Suprapubic skin (tissue), 4 donors: ENCODE data around the gene STK25. TPM values are rescaled to one million over a fixed set of nuclear protein-coding genes. Genes with fewer than 3 reads are reported as not detected.

Source experiments
- DNase-seq, 2 donors: peaks; one replicate each; pipeline ENCODE4 v3.0.0-alpha.2; 2019; ENCODE audit warnings: low spot score in 2 of 2
- H3K27ac ChIP-seq: fragments of 200-600 bp; sonication (generic); one replicate; pipeline ENCODE4 v1.5.1; 2019
- H3K27me3 ChIP-seq: fragments of 200-600 bp; sonication (generic); one replicate; pipeline ENCODE4 v1.5.1; 2019
- H3K36me3 ChIP-seq: fragments of 200-600 bp; sonication (generic); one replicate; pipeline ENCODE4 v1.5.1; 2019
- H3K4me1 ChIP-seq: fragments of 200-600 bp; sonication (generic); one replicate; pipeline ENCODE4 v1.5.1; 2019
- H3K4me3 ChIP-seq: fragments of 200-600 bp; sonication (generic); one replicate; pipeline ENCODE4 v1.5.1; 2019; ENCODE audit warnings: mild to moderate bottlenecking
- H3K9me3 ChIP-seq: fragments of 200-600 bp; sonication (generic); one replicate; pipeline ENCODE4 v1.5.1; 2019
- CTCF ChIP-seq, 2 donors: fragments of 200-600 bp in 1 of 2; fragments of 450-650 bp in 1 of 2; sonication (generic) in 1 of 2; IDR thresholded peaks; one replicate each; pipeline ENCODE4 v1.5.1; 2016 to 2019; ENCODE audit warnings: antibody characterized with exemption in 2 of 2, mild to moderate bottlenecking in 1 of 2, moderate library complexity in 1 of 2
- EP300 ChIP-seq: sonication (generic); formaldehyde crosslinking; IDR thresholded peaks from one replicate; pipeline ENCODE4 v1.6.1; 2017; ENCODE audit warnings: antibody characterized with exemption
- POLR2A ChIP-seq, 2 donors: fragments of 450-650 bp; IDR thresholded peaks; one replicate each; pipeline ENCODE4 v1.6.1; 2017; ENCODE audit warnings: antibody characterized with exemption in 2 of 2, mild to moderate bottlenecking in 2 of 2, moderate library complexity in 2 of 2
- POLR2AphosphoS5 ChIP-seq, 3 donors: sonication (generic); formaldehyde crosslinking; IDR thresholded peaks; one replicate each; pipeline ENCODE4 v1.6.1; 2017; ENCODE audit warnings: antibody characterized with exemption in 3 of 3
- WGBS: methylation state at CpG from one replicate; pipeline ENCODE4 v1.1.5; 2018; 5-methylcytosine and 5-hydroxymethylcytosine counted together
- total RNA-seq, 4 donors: library from RNA; depleted of rRNA; stranded (reverse); fragments of >200 nt; gene quantifications; one replicate each; pipeline ENCODE4 v1.1.0, GENCODE V29; 2016

Gene STK25
- total RNA-seq, 4 donors from 2014 or later = 131 to 232 (median 147) TPM

GRCh38 chr2:241553512-241553830 lies 45.1 kb upstream of the STK25 start:
- no peak overlapping the region for H3K27ac ChIP-seq
- H3K9me3 ChIP-seq = no peaks in the 10 kb centered on the region
- peaks cover 12% of the 10 kb centered on the region for H3K27me3 ChIP-seq
- no peak for DNase-seq
- H3K36me3 ChIP-seq = no peaks in the 10 kb centered on the region
- H3K4me3 ChIP-seq = no peak overlapping the region
- WGBS = 89% methylated on average over 10 of the region's 12 CpGs
- H3K4me1 ChIP-seq = peaks cover 14% of the 10 kb centered on the region
- TF ChIP-seq CTCF (IDR thresholded peaks at IDR 0.05) (no peak), POLR2AphosphoS5 (IDR thresholded peaks at IDR 0.05) (no peak), POLR2A (IDR thresholded peaks at IDR 0.05) (no peak), EP300 (no peak)

- 51% methylated on average over 33 of the region's 33 CpGs for WGBS
- Histone ChIP-seq H3K4me1 (peaks cover 10% of the 10 kb centered on the region), H3K4me3 (peak overlapping the region; percentile 27), H3K9me3 (no peaks in the 10 kb centered on the region), H3K36me3 (no peaks in the 10 kb centered on the region), H3K27me3 (peaks cover 14% of the 10 kb centered on the region), H3K27ac (no peak overlapping the region)
- TF ChIP-seq CTCF (IDR thresholded peaks at IDR 0.05) (no peak), POLR2A (IDR thresholded peaks at IDR 0.05) (no peak)
- DNase-seq = no peak
Observed at GRCh38 chr2:241551998-241552737, 43.8 kb upstream of the STK25 start.

- whole genome bisulfite sequencing = 59% methylated on average over 9 of the region's 12 CpGs
- no peak for DNase-seq
- H3K27ac ChIP-seq = no peak overlapping the region
- H3K4me1 ChIP-seq = peaks cover 14% of the 10 kb centered on the region
- no peaks in the 10 kb centered on the region for H3K36me3 ChIP-seq
- H3K27me3 ChIP-seq = peaks cover 19% of the 10 kb centered on the region
- TF ChIP-seq CTCF (IDR thresholded peaks at IDR 0.05) (no peak), POLR2AphosphoS5 (IDR thresholded peaks at IDR 0.05) (no peak), POLR2A (IDR thresholded peaks at IDR 0.05) (no peak), EP300 (no peak)
- H3K9me3 ChIP-seq = no peaks in the 10 kb centered on the region
- peak overlapping the region; percentile 27 for H3K4me3 ChIP-seq
Observed at GRCh38 chr2:241551599-241551997, 43.2 kb upstream of the STK25 start.

- Histone ChIP-seq H3K4me1 (peaks cover 14% of the 10 kb centered on the region), H3K9me3 (no peaks in the 10 kb centered on the region), H3K27ac (no peak overlapping the region), H3K36me3 (no peaks in the 10 kb centered on the region), H3K27me3 (peaks cover 24% of the 10 kb centered on the region), H3K4me3 (no peak overlapping the region)
- DNase-seq = no peak
- TF ChIP-seq POLR2A (IDR thresholded peaks at IDR 0.05) = no peak
- TF ChIP-seq EP300 = no peak
- no peak for TF ChIP-seq POLR2AphosphoS5 (IDR thresholded peaks at IDR 0.05)
- no peak for TF ChIP-seq CTCF (IDR thresholded peaks at IDR 0.05)
- WGBS = 77% methylated on average over 11 of the region's 21 CpGs
Observed at GRCh38 chr2:241550616-241551580, 42.5 kb upstream of the STK25 start.

- no peaks in the 10 kb centered on the region for H3K9me3 ChIP-seq
- WGBS = 86% methylated on average over 3 of the region's 3 CpGs
- H3K27ac ChIP-seq = no peak overlapping the region
- no peak for TF ChIP-seq CTCF (IDR thresholded peaks at IDR 0.05)
- TF ChIP-seq POLR2A (IDR thresholded peaks at IDR 0.05) = no peak
- TF ChIP-seq EP300 = no peak
- no peak for TF ChIP-seq POLR2AphosphoS5 (IDR thresholded peaks at IDR 0.05)
- peaks cover 14% of the 10 kb centered on the region for H3K4me1 ChIP-seq
- no peaks in the 10 kb centered on the region for H3K36me3 ChIP-seq
- peaks cover 26% of the 10 kb centered on the region for H3K27me3 ChIP-seq
- no peak for DNase-seq
- no peak overlapping the region for H3K4me3 ChIP-seq
Observed at GRCh38 chr2:241548451-241548835, 40.1 kb upstream of the STK25 start.
